Hepatocyte (in vitro differentiated cells): Measurements from ENCODE around the gene AGXT. TPM values are rescaled to one million over a fixed set of nuclear protein-coding genes. Genes with fewer than 3 reads are reported as not detected.

ENCODE experiments used
- DNase-seq: peaks from one replicate; pipeline ENCODE4 v3.0.0-alpha.2; 2016; ENCODE audit warnings: low spot score
- H2AFZ ChIP-seq: fragments of 200-600 bp; sonication (generic); 2 replicates; pipeline ENCODE4 v1.6.0; 2016; ENCODE audit warnings: antibody characterized with exemption, mild to moderate bottlenecking
- H3K27ac ChIP-seq: fragments of 200-600 bp; sonication (generic); 2 replicates; pipeline ENCODE4 v1.5.1; 2016; ENCODE audit warnings: mild to moderate bottlenecking
- H3K27me3 ChIP-seq: fragments of 200-600 bp; sonication (generic); 2 replicates; pipeline ENCODE4 v1.6.1; 2016
- H3K36me3 ChIP-seq: fragments of 200-600 bp; sonication (generic); replicated peaks from 2 replicates; pipeline ENCODE4 v1.5.1; 2016; ENCODE audit warnings: low read depth; ENCODE audit not compliant: insufficient read depth
- H3K4me1 ChIP-seq: fragments of 200-600 bp; sonication (generic); 2 replicates; pipeline ENCODE4 v1.5.1; 2016; ENCODE audit warnings: mild to moderate bottlenecking, moderate library complexity; ENCODE audit not compliant: insufficient read depth
- H3K4me2 ChIP-seq: fragments of 200-600 bp; sonication (generic); 2 replicates; pipeline ENCODE4 v1.6.0; 2016
- H3K4me3 ChIP-seq: fragments of 200-600 bp; sonication (generic); 2 replicates; pipeline ENCODE4 v1.5.1; 2016; ENCODE audit warnings: mild to moderate bottlenecking
- H3K79me2 ChIP-seq: fragments of 200-600 bp; sonication (generic); 2 replicates; pipeline ENCODE4 v1.6.0; 2017; ENCODE audit warnings: mild to moderate bottlenecking
- H3K9me2 ChIP-seq: fragments of 200-600 bp; sonication (generic); replicated peaks from 2 replicates; pipeline ENCODE4 v1.6.0; 2017; ENCODE audit warnings: mild to moderate bottlenecking; ENCODE audit not compliant: insufficient read depth
- H3K9me3 ChIP-seq: fragments of 200-600 bp; sonication (generic); 2 replicates; pipeline ENCODE4 v1.5.1; 2016; ENCODE audit warnings: low read depth, mild to moderate bottlenecking
- H4K20me1 ChIP-seq: fragments of 200-600 bp; sonication (generic); 2 replicates; pipeline ENCODE4 v1.6.0; 2016; ENCODE audit warnings: mild to moderate bottlenecking; ENCODE audit not compliant: insufficient read depth, poor library complexity, severe bottlenecking
- EZH2 ChIP-seq: fragments of 200-600 bp; sonication (generic); IDR thresholded peaks from 2 replicates; pipeline ENCODE4 v1.6.1; 2016; ENCODE audit warnings: antibody characterized with exemption, mild to moderate bottlenecking, borderline replicate concordance
- EZH2phosphoT487 ChIP-seq: fragments of 200-600 bp; sonication (generic); IDR thresholded peaks from one replicate; pipeline ENCODE4 v1.6.1; 2018; ENCODE audit warnings: antibody characterized with exemption, mild to moderate bottlenecking, low read depth, moderate library complexity; ENCODE audit not compliant: unreplicated experiment, severe bottlenecking
- WGBS: methylation state at CpG from one replicate; pipeline ENCODE4 v1.1.6; 2016; ENCODE audit warnings: low lambda C conversion rate; ENCODE audit errors: missing lambda C conversion rate; 5-methylcytosine and 5-hydroxymethylcytosine counted together
- polyA plus RNA-seq: library from polyadenylated mRNA; unstranded; fragments of >200 nt; fragmentation: Nextera tagmentation; extraction: Ambion mirVana; gene quantifications from 2 replicates; pipeline ENCODE4 v1.2.1, GENCODE V29; 2016
- total RNA-seq: library from RNA; depleted of rRNA; stranded (reverse); fragments of >200 nt; gene quantifications from 2 replicates; pipeline ENCODE4 v1.2.3, GENCODE V29; 2014
- TF ChIP-seq, protein P1 (sequence below): fragments of 200-600 bp; sonication (generic); IDR thresholded peaks from 2 replicates; pipeline ENCODE4 v1.5.1; 2016; ENCODE audit warnings: antibody characterized with exemption, mild to moderate bottlenecking; ENCODE audit not compliant: poor library complexity

The AGXT gene
- total and polyA plus RNA-seq, 2 experiments from 2014 or later, result 90.8 to 169 TPM

DNA sequence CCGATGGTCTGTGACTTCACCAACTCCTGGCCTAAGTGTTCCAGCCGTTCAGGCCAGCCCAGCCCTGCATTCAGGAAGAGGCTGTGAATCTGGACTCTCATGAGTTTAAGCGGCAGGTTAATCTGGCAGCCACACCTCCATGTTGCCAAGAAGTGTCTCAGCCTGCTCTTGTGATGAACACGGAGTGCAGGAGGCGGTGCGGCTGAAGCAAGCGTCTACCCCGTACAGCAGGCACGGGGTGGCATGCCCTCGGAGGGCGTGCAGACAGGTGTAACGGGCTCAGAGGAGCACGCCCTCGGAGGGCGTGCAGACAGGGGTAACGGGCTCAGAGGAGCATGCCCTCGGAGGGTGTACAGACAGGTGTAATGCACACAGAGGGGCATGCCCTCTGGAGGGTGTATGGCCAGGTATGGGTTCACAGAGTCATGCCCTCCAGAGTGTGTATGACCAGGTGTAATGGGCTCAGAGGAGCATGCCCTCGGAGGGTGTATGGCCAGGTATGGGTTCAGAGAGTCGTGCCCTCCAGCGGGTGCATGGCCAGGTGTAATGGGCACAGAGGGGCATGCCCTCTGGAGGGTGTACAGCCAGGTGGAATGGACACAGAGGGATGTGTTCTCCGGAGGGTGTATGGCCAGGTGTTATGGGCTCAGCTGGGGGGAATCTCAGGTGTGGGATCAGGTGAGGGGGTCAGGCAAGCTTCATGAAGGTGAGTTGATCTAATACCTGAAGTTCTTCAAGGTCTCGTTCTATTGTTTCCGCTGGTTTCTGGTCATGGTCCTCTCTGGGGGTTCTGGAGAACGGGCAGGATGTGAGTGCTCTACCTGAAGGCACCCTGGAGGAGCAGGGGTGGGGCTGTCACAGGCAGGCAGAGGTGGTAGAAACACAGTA, 60.1 kb downstream of the AGXT start:
- H4K20me1 ChIP-seq, result no peaks in the 10 kb centered on the region
- no peaks in the 10 kb centered on the region for H3K9me3 ChIP-seq
- H2AFZ ChIP-seq, result no peak overlapping the region
- no peak overlapping the region for H3K27ac ChIP-seq
- no peaks in the 10 kb centered on the region for H3K9me2 ChIP-seq
- H3K4me2 ChIP-seq, result no peak overlapping the region
- no peaks in the 10 kb centered on the region for H3K36me3 ChIP-seq
- DNase-seq, result no peak
- H3K27me3 ChIP-seq, result no peaks in the 10 kb centered on the region
- TF ChIP-seq EZH2phosphoT487, result no peak
- H3K79me2 ChIP-seq, result no peaks in the 10 kb centered on the region
- H3K4me1 ChIP-seq, result no peaks in the 10 kb centered on the region
- no peak overlapping the region for H3K4me3 ChIP-seq
- 96% methylated on average over 24 of the region's 24 CpGs for WGBS

DNA sequence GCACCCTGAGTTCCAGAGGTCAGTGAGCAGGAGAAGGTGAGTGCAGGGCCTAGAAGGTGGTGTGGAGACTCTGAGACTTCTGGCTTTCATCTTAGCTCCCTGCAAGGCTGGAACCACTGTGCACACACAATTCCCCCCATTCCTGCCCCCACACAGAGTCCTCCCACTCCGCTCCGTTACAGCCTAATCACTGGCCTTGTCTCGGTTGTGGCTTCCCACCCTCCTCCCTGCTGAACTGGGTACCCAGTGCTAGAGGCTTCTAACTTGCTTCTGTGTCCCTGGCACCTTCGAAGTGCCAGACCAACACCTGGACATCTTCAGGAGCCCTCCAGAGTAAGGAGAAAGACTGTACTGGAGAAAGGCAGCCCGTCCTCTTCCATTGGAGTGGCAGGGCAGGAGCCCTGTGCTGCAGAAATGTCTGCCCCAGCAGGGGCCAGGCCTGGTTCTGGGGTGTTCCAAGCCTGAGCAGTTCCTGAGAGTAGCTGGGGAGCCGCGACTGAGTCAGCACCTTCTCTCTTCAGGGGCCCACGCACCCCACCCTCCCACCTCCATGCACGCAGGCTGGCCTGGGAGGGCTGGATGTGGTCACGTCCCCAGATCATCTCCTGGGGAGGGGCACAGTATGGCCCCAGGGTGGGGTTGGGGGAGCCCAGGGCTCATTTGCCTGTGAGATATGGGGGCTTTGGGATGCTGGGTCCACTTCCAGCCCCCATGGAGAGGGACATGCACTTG, 60.9 kb downstream of the AGXT start:
- Histone ChIP-seq H3K9me3 (no peaks in the 10 kb centered on the region), H3K4me1 (no peaks in the 10 kb centered on the region), H3K27me3 (no peaks in the 10 kb centered on the region), H3K4me3 (no peak overlapping the region), H3K36me3 (no peaks in the 10 kb centered on the region), H2AFZ (no peak overlapping the region), H3K27ac (no peak overlapping the region), H3K79me2 (no peaks in the 10 kb centered on the region), H4K20me1 (no peaks in the 10 kb centered on the region), H3K4me2 (no peak overlapping the region), H3K9me2 (no peaks in the 10 kb centered on the region)
- DNase-seq, result no peak
- TF ChIP-seq EZH2, result no peak
- TF ChIP-seq EZH2phosphoT487, result no peak
- TF ChIP-seq, protein P1, sequence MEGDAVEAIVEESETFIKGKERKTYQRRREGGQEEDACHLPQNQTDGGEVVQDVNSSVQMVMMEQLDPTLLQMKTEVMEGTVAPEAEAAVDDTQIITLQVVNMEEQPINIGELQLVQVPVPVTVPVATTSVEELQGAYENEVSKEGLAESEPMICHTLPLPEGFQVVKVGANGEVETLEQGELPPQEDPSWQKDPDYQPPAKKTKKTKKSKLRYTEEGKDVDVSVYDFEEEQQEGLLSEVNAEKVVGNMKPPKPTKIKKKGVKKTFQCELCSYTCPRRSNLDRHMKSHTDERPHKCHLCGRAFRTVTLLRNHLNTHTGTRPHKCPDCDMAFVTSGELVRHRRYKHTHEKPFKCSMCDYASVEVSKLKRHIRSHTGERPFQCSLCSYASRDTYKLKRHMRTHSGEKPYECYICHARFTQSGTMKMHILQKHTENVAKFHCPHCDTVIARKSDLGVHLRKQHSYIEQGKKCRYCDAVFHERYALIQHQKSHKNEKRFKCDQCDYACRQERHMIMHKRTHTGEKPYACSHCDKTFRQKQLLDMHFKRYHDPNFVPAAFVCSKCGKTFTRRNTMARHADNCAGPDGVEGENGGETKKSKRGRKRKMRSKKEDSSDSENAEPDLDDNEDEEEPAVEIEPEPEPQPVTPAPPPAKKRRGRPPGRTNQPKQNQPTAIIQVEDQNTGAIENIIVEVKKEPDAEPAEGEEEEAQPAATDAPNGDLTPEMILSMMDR, result no peak
- 93% methylated on average over 10 of the region's 10 CpGs for WGBS

Other genes starting within 250 kb of the AGXT start
- gene GPR35, start 243.3 kb upstream of the AGXT start, total RNA-seq, result 14.7 and 17.3 TPM in 2 replicates
- gene GPR35, start 243.3 kb upstream of the AGXT start, polyA plus RNA-seq, result 10.1 and 10.5 TPM in 2 replicates
- 0.04 TPM in 1 of 2 replicates, not detected in the other for gene AQP12B, start 185.9 kb upstream of the AGXT start, total RNA-seq
- gene AQP12B, start 185.9 kb upstream of the AGXT start, polyA plus RNA-seq, result 0.38 and 0.53 TPM in 2 replicates
- gene AQP12A, start 177.0 kb upstream of the AGXT start, total RNA-seq, result not detected in 2 replicates
- not detected in 2 replicates for gene AQP12A, start 177.0 kb upstream of the AGXT start, polyA plus RNA-seq
- 16.5 and 28.2 TPM in 2 replicates for gene KIF1A, start 48.6 kb upstream of the AGXT start, total RNA-seq
- 16.1 and 19.9 TPM in 2 replicates for gene KIF1A, start 48.6 kb upstream of the AGXT start, polyA plus RNA-seq
- gene MAB21L4, start 27.3 kb downstream of the AGXT start, total RNA-seq, result 13.5 and 34.5 TPM in 2 replicates
- gene MAB21L4, start 27.3 kb downstream of the AGXT start, polyA plus RNA-seq, result 11.5 and 13.1 TPM in 2 replicates
- gene CROCC2, start 37.5 kb downstream of the AGXT start, total RNA-seq, result 0.10 and 0.20 TPM in 2 replicates
- 0.04 and 0.13 TPM in 2 replicates for gene CROCC2, start 37.5 kb downstream of the AGXT start, polyA plus RNA-seq
- 3.5 and 6.5 TPM in 2 replicates for gene SNED1, start 129.8 kb downstream of the AGXT start, total RNA-seq
- gene SNED1, start 129.8 kb downstream of the AGXT start, polyA plus RNA-seq, result 3.7 and 4.6 TPM in 2 replicates
- 39.4 and 40.3 TPM in 2 replicates for gene MTERF4, start 233.5 kb downstream of the AGXT start, total RNA-seq
- gene MTERF4, start 233.5 kb downstream of the AGXT start, polyA plus RNA-seq, result 17.4 and 20.3 TPM in 2 replicates